ENCODE data around the gene CD300E.

GRCh38 chr17:74599448-74599939 is 24.0 kb downstream of the CD300E start:
- no peak for TF ChIP-seq RFX5 (IDR thresholded peaks at IDR 0.05; ENCODE audit: low read depth, low read length)
- TF ChIP-seq, protein P1, sequence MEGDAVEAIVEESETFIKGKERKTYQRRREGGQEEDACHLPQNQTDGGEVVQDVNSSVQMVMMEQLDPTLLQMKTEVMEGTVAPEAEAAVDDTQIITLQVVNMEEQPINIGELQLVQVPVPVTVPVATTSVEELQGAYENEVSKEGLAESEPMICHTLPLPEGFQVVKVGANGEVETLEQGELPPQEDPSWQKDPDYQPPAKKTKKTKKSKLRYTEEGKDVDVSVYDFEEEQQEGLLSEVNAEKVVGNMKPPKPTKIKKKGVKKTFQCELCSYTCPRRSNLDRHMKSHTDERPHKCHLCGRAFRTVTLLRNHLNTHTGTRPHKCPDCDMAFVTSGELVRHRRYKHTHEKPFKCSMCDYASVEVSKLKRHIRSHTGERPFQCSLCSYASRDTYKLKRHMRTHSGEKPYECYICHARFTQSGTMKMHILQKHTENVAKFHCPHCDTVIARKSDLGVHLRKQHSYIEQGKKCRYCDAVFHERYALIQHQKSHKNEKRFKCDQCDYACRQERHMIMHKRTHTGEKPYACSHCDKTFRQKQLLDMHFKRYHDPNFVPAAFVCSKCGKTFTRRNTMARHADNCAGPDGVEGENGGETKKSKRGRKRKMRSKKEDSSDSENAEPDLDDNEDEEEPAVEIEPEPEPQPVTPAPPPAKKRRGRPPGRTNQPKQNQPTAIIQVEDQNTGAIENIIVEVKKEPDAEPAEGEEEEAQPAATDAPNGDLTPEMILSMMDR (conservative IDR thresholded peaks at IDR 0.05; ENCODE audit: low read depth, low read length) = no peak
- TF ChIP-seq MXI1 (IDR thresholded peaks at IDR 0.05; ENCODE audit: borderline replicate concordance, low read depth, low read length) = no peak
- TF ChIP-seq MAFK (IDR thresholded peaks at IDR 0.05; ENCODE audit: low read depth, low read length) = no peak
- TF ChIP-seq, protein P2, sequence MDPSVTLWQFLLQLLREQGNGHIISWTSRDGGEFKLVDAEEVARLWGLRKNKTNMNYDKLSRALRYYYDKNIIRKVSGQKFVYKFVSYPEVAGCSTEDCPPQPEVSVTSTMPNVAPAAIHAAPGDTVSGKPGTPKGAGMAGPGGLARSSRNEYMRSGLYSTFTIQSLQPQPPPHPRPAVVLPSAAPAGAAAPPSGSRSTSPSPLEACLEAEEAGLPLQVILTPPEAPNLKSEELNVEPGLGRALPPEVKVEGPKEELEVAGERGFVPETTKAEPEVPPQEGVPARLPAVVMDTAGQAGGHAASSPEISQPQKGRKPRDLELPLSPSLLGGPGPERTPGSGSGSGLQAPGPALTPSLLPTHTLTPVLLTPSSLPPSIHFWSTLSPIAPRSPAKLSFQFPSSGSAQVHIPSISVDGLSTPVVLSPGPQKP (IDR thresholded peaks at IDR 0.05; ENCODE audit: borderline replicate concordance, low read depth, low read length) = no peak
- no peak for TF ChIP-seq POLR2A (IDR thresholded peaks at IDR 0.05; ENCODE audit: low read depth, low read length)
- no peak for TF ChIP-seq SMC3 (IDR thresholded peaks at IDR 0.05; ENCODE audit: low read depth, low read length)
- no peak for TF ChIP-seq RAD21 (IDR thresholded peaks at IDR 0.05; ENCODE audit: low read length)
- TF ChIP-seq, protein P3, sequence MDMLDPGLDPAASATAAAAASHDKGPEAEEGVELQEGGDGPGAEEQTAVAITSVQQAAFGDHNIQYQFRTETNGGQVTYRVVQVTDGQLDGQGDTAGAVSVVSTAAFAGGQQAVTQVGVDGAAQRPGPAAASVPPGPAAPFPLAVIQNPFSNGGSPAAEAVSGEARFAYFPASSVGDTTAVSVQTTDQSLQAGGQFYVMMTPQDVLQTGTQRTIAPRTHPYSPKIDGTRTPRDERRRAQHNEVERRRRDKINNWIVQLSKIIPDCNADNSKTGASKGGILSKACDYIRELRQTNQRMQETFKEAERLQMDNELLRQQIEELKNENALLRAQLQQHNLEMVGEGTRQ (IDR thresholded peaks at IDR 0.05; ENCODE audit: low read depth, low read length) = no peak
- TF ChIP-seq MAZ (IDR thresholded peaks at IDR 0.05; ENCODE audit: borderline replicate concordance, low read depth, low read length) = no peak
- no peak for TF ChIP-seq CEBPB (IDR thresholded peaks at IDR 0.05; ENCODE audit: low read depth, low read length)
- no peak for TF ChIP-seq RCOR1 (IDR thresholded peaks at IDR 0.05; ENCODE audit: insufficient replicate concordance, low read length)
